Measurements from ENCODE around the gene RHOBTB3.
A peak's percentile ranks its signal among the peaks of the same experiment; 100 is the strongest.
"Not testable (repeated sequence)": the region's sequence is repeated elsewhere in the genome, so short reads cannot be mapped to it uniquely, and the experiment has no call there.

RHOBTB3 gene

DNA sequence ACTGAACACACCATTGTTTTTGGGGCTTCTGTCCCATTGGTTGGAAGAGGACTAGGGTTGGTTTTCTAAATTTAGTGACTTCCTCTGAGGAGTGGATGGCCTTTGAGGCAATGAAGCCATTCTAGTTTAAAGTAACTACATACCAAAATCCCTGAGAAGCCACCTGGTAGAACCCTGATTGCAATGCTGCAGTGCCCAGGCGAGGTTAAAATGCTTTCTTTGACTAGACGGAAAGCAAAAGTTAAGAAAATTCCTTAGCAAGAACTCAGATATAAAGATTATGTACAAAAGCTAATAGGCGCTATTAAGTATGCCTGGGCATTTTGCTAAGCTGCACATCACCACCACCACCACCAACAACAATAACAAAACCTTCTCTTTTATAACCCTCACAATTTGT lies 70.8 kb downstream of the RHOBTB3 start:
- no peak for DNase-seq

DNA sequence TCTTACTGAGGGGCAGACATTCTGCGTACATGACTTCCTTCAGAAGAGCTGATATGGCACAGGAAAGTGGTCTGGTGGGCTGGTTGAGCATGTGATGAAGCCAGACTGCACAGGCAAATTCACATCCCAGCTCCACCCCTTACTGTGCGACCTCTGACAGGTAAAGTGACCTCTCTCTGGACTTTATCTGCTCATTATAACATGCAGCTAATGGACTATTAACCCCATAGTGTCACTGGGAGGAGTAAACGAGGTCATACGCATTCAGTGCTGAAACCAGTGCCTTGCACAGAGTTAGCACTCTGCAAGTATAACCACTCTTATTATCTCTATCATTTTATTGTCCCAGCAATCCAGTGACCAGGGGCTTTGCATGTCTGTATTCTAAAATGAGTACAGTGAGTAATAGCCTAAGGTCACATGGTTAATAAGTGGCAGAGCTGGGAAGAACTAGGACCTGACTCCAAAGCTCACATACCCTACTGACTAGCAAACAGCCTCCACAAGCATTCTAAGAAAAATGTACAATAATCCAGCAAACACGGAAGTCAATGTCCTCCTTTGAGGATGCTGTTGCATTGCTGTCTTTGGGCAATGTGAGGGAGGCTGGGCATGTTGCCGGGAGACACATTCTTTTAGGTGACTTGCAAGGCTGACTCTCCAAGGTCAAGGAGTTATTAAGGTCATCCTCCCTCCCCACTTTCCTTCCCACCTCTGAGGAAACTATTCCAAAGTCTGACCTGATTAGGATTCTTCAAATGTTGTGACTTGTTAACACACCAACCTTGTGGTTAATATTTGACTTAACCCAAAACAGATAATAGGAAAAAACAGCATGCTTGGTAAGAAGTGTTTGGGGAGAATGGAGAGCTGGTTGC lies 72.4 kb downstream of the RHOBTB3 start:
- no peak for DNase-seq

DNA sequence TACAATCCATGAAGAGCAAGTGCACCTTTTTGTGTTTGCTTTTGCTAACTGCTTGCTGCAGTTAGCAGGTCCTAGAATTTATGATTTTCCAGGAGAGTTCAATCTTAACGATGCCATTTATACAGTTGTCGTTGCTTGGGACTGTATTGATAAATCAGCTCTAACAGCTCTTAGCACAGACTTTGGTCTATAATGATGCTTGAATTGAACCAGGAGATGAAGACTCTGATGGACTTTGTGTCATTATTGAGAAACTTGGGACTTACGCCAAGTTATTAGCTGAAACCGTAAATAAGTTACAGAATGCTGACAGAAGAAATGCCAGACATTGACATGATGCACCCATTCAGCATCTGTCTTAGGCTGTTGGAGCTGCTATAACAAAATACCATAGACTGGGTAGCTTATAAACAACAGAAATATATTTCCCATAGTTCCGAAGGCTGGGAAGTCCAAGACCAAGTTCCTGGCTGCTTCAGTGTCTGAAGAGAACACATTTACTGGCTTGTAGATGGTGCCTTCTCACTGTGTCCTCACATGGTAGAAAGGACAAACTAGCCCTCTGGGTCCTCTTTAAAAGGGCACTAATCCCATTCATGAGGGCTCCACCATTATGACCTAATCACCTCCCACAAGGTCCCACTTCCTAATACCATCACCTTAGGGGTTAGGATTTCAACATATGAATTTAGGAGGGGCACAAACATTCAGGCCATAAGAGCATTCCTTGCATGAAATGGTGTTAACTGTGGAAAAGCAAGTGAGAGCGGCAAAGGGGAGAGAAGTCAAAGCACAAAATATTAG lies 73.8 kb downstream of the RHOBTB3 start:
- no peak for DNase-seq

DNA sequence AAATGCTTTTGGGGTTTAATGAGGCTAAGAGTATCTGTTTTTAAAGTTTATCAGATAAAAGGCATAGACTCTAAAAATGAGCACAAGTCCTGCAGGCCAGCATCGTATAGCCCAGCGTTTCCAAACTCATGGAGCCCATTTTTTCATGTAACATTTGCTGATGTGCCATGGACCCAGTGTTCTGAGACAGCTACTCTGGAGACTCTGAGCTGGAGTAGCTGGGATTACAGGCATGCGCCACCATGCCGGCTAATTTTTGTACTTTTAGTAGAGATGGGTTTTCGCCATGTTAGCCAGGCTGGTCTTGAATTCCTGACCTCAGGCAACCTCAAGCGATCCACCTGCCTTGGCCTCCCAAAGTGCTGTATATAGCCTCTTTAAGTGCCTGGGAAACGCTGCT lies 75.6 kb downstream of the RHOBTB3 start:
- no peak for DNase-seq

DNA sequence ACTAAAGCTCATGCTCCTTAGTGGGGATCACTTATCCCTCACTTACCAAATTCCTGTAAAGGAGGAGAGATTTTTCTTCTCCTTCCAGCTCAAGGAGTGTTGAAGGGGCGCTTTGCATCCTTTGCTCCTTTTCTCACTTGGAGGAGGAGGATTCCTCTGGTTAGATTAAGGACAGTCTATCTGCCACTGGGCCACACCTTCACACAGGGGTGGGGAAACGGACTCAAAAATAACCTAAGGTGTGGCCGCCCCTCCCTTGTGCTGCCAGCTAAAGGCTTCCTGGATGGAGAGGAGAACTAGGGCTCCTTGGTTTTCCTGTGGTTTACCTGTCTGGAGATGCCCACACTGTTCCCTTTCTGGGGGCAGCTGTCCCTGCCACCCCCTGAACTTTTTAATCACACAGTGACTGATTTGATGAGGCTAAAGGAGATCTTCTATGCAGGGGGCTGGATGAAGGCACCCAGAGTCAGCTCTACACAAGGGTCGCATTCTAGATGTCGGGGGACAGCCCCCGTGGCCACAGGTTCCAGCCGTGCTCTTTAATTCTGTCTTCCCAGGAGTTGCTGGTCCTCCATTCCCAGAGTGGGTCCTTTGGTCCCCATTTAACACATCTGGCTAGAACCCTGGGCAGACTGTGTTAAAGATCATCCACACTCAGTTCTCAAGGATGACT lies 77.0 kb downstream of the RHOBTB3 start:
- DNase-seq, result no peak

DNA sequence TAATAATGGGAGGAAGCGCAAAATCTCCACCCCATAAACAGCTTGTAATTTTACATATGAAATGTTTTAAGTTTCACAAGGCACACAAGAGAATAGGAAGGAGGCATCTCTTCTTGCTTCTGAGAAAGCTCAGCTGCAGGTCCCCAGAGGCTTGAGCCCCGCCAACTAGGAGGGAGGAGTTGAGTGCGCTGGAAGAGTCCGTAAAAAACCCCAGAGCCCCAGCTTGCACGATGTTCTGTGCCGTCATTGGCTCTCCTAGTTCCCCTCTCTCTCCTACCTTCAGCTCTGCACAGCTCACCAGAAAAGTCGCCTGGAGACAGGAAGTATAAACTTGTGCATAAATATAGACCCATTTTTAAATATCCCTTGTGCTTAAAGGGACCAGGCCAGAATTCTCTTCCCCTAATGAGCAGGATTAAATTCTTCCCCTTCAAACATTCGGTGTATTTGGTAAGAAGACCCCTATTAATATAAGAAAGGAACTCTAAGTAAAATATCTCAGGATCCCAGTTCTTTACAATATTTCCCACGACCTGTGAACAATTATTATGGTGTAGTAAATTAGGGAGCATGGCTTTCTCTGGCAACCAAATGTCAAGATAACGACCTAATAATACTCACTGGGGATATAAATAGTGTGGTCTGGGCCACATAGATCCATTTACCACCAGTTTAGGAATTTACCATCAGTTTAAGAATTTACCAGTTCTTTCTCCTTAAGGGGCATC lies 77.7 kb downstream of the RHOBTB3 start:
- DNase-seq, result peak; percentile 78

DNA sequence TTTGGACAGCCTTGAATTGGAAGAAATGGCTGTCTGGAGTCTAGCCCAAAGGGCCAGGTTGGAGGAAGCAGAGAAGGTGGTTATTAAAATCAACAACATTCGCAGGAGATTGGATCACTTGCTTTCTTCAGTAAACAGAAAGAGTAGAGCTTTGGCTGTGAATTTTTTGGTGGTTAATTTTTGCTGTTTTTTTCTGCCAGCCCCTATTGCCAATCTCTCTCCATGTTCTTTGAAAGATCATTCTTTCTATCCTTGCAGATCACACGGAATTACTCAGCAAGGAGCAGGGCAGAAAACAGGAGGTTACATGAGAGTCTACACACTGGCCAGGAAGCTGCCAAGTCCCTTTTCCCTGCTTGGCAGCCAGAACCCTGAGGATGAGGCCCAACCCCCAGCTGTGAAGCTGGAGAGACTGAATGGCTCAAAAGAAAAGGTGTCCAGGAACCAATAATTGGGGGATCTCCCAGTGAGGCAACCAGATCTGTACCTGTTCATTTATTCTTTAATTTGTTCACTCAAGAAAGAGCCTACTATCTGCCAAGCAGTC lies 78.4 kb downstream of the RHOBTB3 start:
- no peak for DNase-seq

DNA sequence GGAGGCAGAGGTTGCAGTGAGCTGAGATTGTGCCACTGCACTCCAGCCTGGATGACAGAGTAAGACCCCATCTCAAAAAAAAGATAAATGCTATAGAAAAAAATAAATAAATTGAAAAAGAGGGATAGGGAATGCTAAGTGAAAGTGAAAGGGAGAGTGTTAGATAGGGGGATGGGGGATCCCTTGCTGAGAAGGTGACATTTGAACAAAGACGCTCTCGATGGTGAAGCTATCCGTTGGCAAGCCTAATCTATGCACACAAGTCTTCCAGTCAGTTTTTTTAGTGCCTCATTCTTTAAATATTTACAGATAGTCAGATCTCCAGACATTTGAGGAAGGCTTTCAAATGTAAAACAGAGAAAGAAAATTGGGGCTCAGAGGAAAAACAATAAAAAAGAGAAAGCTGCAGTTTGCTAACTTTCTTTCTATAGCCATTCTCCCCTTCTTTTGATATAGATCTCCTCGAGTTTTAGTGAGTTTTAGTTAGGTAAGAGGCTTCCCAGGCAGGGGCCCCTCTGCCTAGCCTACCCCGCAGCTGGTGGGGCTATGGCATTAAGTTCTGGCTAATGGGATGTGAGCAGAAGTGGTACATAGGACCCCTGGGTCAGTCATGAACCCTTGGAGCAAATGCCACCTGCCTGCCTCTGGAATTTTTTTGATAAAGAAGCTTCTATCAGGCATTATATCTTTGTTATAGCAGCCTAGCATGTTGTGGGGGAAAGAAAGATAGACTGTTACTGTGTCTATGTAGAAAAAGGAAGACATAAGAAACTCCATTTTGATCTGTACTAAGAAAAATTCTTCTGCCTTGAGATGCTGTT lies 79.4 kb downstream of the RHOBTB3 start:
- peak; percentile 36 for DNase-seq

DNA sequence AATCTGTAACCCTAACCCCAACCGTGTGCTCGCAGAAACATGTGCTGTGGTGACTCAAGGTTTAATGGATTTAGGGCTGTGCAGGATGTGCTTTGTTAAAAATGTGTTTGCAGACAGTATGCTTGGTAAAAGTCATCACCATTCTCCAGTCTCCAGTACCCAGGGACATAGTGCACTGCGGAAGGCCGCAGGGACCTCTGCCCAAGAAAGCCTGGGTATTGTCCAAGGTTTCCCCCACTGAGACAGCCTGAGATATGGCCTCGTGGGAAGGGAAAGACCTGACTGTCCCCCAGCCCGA lies 79.9 kb downstream of the RHOBTB3 start:
- not testable (repeated sequence) for DNase-seq

DNA sequence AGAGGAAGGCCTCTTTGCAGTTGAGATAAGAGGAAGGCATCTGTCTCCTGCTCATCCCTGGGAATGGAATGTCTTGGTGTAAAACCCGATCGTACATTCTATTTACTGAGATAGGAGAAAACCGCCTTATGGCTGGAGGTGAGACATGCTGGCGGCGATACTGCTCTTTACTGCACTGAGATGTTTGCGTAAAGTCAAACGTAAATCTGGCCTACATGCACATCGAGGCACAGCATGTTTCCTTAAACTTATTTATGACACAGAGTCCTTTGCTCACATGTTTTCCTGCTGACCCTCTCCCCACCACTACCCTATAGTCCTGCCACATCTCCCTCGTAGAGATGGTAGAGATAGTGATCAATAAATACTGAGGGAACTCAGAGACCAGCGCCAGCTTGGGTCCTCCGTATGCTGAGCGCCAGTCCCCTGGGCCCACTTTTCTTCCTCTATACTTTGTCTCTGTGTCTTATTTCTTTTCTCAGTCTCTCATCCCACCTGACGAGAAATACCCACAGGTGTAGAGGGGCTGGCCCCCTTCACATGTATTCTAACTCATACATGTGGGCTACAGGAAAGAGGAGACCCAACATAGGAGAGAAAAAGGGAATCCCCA lies 80.4 kb downstream of the RHOBTB3 start:
- not testable (repeated sequence) for DNase-seq

DNA sequence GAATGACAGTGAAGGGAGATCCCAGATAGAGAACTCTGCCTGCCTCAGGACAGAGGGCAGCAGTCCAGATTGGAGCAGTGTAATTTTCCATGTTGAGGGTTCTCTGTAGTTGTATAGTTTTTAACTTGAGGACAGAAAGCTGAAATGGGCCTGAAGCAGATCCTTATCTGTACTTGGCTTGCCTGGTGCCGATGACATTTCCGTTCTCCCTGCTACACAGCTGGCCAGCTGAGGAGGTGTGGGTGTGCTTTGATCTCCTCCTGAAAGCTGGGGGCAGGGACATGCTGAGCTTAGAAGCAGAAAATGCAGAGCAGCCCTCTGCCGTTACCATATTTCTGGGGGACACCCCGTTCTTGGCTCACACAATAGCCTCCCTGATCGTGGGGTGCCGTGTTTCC lies 80.9 kb downstream of the RHOBTB3 start:
- DNase-seq, result no peak

DNA sequence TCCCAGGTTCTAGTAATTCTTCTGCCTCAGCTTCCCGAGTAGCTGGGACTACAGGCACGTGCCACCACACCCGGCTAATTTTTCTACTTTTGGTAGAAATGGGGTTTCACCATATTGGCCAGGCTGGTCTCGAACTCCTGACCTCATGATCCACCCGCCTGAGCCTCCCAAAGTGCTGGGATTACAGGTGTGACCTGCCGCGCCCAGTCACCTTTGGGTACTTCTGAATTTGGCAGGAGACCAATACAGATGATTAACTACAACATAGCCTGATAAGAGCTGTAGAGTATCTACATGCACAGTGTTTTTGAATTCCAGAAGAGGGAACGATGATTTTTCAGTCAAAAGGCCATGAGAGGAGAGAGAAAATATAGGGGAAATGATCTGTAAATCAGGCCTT lies 81.9 kb downstream of the RHOBTB3 start:
- DNase-seq, result not testable (repeated sequence)

DNA sequence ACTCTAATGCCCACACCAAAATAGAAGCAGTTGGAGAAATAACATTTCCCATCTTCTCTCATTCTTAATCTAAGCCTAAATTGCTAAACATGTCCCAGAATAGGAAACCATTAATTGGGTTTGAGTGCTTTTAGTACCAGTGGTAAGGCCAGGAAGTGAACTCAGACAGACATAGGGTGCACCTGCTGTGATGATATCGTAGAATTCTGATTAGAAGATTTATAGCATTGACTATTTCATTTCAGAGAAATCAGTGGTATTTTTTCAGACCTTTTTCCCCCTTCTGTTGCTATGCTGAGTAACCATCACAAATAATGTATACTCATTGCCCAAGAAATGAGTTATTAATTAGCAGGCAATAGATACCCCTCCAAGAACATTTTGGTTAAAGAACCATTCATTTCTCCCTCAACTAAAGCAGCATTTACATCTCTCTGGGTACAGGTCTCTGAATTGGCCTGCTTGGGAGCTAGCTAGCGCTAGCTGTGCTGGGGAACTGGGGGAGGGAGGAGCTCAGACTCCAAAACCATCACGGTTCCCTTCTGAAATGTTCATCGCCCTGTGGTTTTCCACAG lies 84.1 kb downstream of the RHOBTB3 start:
- DNase-seq, result no peak

DNA sequence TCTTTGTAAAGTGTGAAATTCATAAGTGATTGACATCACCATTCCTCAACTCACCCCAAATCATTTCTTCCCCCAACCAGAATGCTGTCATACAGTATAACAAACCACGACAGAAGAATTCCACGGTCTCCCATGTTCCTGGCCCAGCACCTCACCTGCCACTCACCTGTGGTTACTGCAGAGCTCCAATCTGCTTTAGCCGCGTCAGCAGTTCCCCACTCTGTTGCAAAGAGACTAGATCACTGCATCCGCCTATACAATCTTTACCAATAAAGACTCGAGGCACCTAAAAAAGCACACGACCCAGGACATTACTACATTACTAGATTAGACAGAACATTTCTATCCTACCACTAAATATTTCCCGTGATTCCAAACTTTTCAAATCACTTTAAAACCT lies 85.2 kb downstream of the RHOBTB3 start:
- no peak for DNase-seq

DNA sequence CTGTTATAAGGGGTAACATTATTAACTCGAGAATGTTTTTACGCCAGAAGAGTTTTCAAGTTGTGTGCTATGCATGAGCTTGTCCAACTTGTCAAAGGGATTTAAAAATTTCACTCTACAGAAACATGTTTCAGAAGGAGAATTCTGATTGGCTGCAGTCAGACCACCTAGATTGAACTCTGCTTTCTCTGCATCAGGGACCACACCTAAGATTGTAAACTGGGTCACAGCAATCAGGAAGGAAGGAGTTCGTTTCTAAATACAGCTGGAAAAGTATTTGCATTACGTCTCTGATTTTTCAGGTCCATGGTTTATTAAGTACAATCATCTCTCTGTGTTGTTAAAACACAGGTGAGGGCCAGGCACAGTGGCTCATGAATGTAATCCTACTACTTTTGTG lies 85.6 kb downstream of the RHOBTB3 start:
- no peak for DNase-seq

DNA sequence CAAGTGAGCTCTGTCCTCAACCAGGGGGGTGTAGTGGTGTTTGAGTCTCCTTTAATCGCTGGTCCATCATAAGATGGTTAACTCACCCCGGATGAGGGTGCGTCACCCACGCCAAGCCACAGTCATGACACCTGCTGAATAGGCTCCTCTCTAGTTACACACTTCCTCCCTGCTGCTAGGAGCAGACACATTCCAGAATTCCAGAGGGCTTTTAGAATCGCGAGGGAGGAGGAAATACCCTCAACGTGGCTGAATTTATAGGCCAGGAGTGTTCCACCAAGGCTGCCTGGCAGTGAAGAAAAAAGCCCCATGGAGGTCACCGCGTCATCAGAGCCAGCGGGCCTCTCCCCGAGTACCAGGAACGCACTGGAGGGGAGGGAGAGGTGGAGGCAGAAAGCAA lies 86.3 kb downstream of the RHOBTB3 start:
- DNase-seq, result no peak

DNA sequence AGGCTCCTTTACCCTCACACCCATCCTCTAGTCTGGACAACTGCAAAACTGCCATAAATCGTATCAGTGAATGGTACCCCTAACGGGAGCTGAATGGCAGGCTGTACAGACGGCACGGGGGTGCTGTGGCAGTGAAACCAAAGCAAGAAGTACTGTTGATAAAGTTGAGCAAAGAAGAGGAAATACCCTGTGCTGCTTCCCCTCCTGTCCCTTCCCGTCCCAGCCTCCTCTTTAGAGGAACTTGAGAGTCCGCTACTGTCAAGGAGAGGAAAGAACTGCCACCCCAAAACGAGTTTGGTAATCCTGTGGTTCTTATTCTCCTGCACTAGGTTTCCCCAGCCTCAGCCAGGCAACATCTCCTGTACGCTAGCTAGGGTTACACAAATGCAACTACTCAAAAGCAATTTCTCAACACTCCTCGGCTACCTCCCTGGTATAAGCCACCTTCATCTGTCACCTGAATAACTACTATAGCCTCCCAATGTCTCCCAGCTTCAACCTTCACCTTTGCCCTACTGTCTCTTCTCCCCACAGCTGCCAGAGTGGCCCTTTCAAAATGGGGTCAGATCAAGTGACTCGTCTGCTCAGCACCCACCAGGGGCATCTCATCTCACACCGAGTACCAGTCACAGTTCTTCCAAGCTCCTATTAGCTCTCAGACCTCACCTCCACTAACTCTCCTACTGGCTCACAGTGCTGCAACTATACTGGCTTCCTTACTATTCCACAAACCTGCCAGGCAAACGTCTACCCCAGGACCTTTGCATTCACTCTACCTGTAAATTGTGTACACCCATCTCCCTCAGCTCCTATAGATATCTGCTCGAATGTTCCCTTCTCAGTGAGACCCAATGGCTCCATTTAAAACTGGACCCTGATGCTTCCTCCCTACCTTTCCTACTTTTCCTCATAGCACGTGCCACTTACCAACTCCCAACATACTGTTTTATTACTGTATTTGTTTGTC lies 87.3 kb downstream of the RHOBTB3 start:
- DNase-seq, result no peak

DNA sequence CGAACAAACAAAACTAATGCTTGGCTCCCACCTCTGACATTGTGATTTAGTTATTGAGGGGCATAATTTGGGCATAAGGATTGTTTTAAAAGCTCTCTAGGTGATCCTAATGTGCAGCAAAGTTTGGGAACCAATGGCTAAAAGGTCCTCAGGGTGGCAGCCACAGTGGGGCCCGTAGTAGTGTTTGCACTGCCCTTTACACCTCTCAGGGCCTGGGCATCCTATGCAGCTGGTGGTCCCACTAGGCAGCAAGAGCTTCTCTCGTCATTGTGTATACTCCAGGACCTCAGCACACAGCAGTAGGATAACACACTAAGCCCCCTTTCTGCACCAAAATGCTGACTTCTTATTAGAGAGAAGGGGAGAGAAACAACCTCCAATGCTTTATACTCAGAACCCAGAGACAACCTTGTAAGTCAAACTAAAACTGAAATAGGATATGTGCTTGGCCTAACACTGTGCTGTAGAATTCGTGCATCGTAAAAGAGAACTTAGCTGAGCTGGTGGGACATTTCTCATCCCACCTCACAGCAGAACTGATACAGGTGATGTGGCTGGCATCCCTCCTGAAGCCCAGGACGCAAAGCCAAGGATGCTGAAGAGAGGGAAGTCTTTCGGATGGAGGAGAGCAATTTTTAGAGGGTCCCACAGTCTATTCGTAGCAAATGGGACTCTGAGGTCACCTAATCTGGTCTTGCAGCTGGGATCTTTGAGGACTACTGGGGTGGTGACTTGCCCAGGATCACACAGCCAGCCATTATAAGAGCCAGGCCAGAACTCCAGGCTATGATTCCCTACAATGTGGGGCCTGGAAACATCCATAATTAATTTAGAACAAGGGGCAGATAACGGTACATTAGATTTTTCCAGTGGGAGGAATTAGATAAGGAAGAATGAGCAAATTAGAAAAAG lies 90.2 kb downstream of the RHOBTB3 start:
- no peak for DNase-seq
